ENCODE results near the gene LUC7L2. TPM values are rescaled to one million over a fixed set of nuclear protein-coding genes. Genes with fewer than 3 reads are reported as not detected.

The LUC7L2 gene
- total RNA-seq, 1 donor from 2014 or later: 111 TPM

- Histone ChIP-seq H3K79me2 (ENCODE audit: low read depth) (peaks cover 84% of the 10 kb centered on the region), H4K20me1 (ENCODE audit: low read depth) (peaks cover 39% of the 10 kb centered on the region), H3K9ac (no peak overlapping the region), H3K36me3 (peaks cover 27% of the 10 kb centered on the region), H3K4me3 (no peak overlapping the region), H3K4me2 (no peak overlapping the region), H3K27ac (no peak overlapping the region), H2AFZ (replicated peaks) (no peak overlapping the region), H3K4me1 (no peaks in the 10 kb centered on the region), H3K9me3 (ENCODE audit: low read depth) (no peaks in the 10 kb centered on the region), H3K27me3 (no peaks in the 10 kb centered on the region), H3F3A (ENCODE audit: low read depth) (peaks cover 4% of the 10 kb centered on the region)
- no peak for TF ChIP-seq CTCF (IDR thresholded peaks at IDR 0.05)
- no peak overlapping the region for H3K27ac Mint-ChIP-seq
- H3K36me3 Mint-ChIP-seq: peaks cover 30% of the 10 kb centered on the region
- no peak overlapping the region for H3K4me3 Mint-ChIP-seq
- no peaks in the 10 kb centered on the region for H3K4me1 Mint-ChIP-seq
- H3K27me3 Mint-ChIP-seq (ENCODE audit: insufficient read depth, low read depth): peaks cover 2% of the 10 kb centered on the region
- no peaks in the 10 kb centered on the region for H3K9me3 Mint-ChIP-seq
- DNase-seq (ENCODE audit: low spot score): no peak
Measured at GRCh38 chr7:139396323-139396951, 36.7 kb downstream of the LUC7L2 start.

- Histone ChIP-seq H3F3A (ENCODE audit: low read depth) (peaks cover 4% of the 10 kb centered on the region), H3K4me3 (no peak overlapping the region), H3K9me3 (ENCODE audit: low read depth) (no peaks in the 10 kb centered on the region), H3K36me3 (peaks cover 20% of the 10 kb centered on the region), H3K4me1 (no peaks in the 10 kb centered on the region), H3K27me3 (no peaks in the 10 kb centered on the region), H3K9ac (no peak overlapping the region), H3K79me2 (ENCODE audit: low read depth) (peaks cover 77% of the 10 kb centered on the region), H2AFZ (replicated peaks) (no peak overlapping the region), H4K20me1 (ENCODE audit: low read depth) (peaks cover 39% of the 10 kb centered on the region), H3K4me2 (no peak overlapping the region), H3K27ac (no peak overlapping the region)
- Mint-ChIP-seq H3K36me3 (peaks cover 31% of the 10 kb centered on the region), H3K27me3 (ENCODE audit: insufficient read depth, low read depth) (no peaks in the 10 kb centered on the region), H3K4me1 (no peaks in the 10 kb centered on the region), H3K4me3 (no peak overlapping the region), H3K27ac (no peak overlapping the region), H3K9me3 (no peaks in the 10 kb centered on the region)
- DNase-seq (ENCODE audit: low spot score): no peak
- TF ChIP-seq EZH2 (IDR thresholded peaks at IDR 0.05) (no peak), CTCF (IDR thresholded peaks at IDR 0.05) (no peak), EZH2phosphoT487 (IDR thresholded peaks at IDR 0.05) (no peak)
Measured at GRCh38 chr7:139397192-139397591, 37.5 kb downstream of the LUC7L2 start.

- Mint-ChIP-seq H3K4me1 (no peaks in the 10 kb centered on the region), H3K4me3 (no peak overlapping the region), H3K27ac (no peak overlapping the region)
Measured at GRCh38 chr7:139403601-139404000, 43.9 kb downstream of the LUC7L2 start.

More at GRCh38 chr7:139403601-139404000, 43.9 kb downstream of the LUC7L2 start:
- H3K27me3 ChIP-seq: no peaks in the 10 kb centered on the region
- no peaks in the 10 kb centered on the region for H3K4me1 ChIP-seq
- H2AFZ ChIP-seq (replicated peaks): no peak overlapping the region
- H3F3A ChIP-seq (ENCODE audit: low read depth): no peaks in the 10 kb centered on the region
- no peak overlapping the region for H3K9ac ChIP-seq
- H3K79me2 ChIP-seq (ENCODE audit: low read depth): peaks cover 13% of the 10 kb centered on the region
- H4K20me1 ChIP-seq (ENCODE audit: low read depth): no peaks in the 10 kb centered on the region
- peaks cover 34% of the 10 kb centered on the region for H3K36me3 ChIP-seq
- DNase-seq (ENCODE audit: low spot score): no peak
- Mint-ChIP-seq H3K36me3 (peaks cover 45% of the 10 kb centered on the region), H3K9me3 (no peaks in the 10 kb centered on the region), H3K27me3 (ENCODE audit: insufficient read depth, low read depth) (no peaks in the 10 kb centered on the region)
- no peak overlapping the region for H3K4me3 ChIP-seq
- no peak overlapping the region for H3K4me2 ChIP-seq
- TF ChIP-seq EZH2 (IDR thresholded peaks at IDR 0.05) (no peak), CTCF (IDR thresholded peaks at IDR 0.05) (no peak), EZH2phosphoT487 (IDR thresholded peaks at IDR 0.05) (no peak)
- H3K27ac ChIP-seq: no peak overlapping the region
- H3K9me3 ChIP-seq (ENCODE audit: low read depth): no peaks in the 10 kb centered on the region

Data from neural progenitor cell (in vitro differentiated cells).